GM23338 (cell line): Measurements from ENCODE around the gene ZNHIT1.

Experiments used
- CREB1 ChIP-seq: fragments of 250-450 bp; sonication (Bioruptor Pico); IDR thresholded peaks from 2 replicates; pipeline ENCODE4 v1.5.0; 2020; ENCODE audit warnings: low read depth, mild to moderate bottlenecking, moderate library complexity
- CTCF ChIP-seq, 2 experiments: fragments of 200-600 bp in 1 of 2; sonication (generic) in 1 of 2; conservative IDR thresholded peaks; 2 replicates each; pipeline versions ENCODE4 v1.5.1 to v1.6.1; 2016 to 2017; ENCODE audit warnings: antibody characterized with exemption in 2 of 2, low read depth in 2 of 2, mild to moderate bottlenecking in 2 of 2, moderate library complexity in 1 of 2
- EZH2phosphoT487 ChIP-seq: fragments of 200-600 bp; sonication (generic); IDR thresholded peaks from one replicate; pipeline ENCODE4 v1.8.1; 2018; ENCODE audit warnings: antibody characterized with exemption; ENCODE audit not compliant: unreplicated experiment
- JUNB ChIP-seq: IDR thresholded peaks from one replicate; pipeline ENCODE4 v1.6.1; 2016; ENCODE audit warnings: antibody characterized with exemption; ENCODE audit not compliant: unreplicated experiment
- STAT1 ChIP-seq: IDR thresholded peaks from one replicate; pipeline ENCODE4 v1.6.1; 2016; ENCODE audit warnings: antibody characterized with exemption; ENCODE audit not compliant: unreplicated experiment
- TF ChIP-seq, protein P1 (sequence below): IDR thresholded peaks from 2 replicates; pipeline ENCODE4 v1.6.1; 2016; ENCODE audit warnings: antibody characterized with exemption

- TF ChIP-seq, protein P1, sequence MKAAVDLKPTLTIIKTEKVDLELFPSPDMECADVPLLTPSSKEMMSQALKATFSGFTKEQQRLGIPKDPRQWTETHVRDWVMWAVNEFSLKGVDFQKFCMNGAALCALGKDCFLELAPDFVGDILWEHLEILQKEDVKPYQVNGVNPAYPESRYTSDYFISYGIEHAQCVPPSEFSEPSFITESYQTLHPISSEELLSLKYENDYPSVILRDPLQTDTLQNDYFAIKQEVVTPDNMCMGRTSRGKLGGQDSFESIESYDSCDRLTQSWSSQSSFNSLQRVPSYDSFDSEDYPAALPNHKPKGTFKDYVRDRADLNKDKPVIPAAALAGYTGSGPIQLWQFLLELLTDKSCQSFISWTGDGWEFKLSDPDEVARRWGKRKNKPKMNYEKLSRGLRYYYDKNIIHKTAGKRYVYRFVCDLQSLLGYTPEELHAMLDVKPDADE = no peak
- TF ChIP-seq CTCF (conservative IDR thresholded peaks at IDR 0.05; ENCODE audit: low read depth in 2 of 2) = no peak
- TF ChIP-seq JUNB = no peak
- TF ChIP-seq CREB1 = no peak
- no peak for TF ChIP-seq STAT1
- no peak for TF ChIP-seq EZH2phosphoT487
Observed at GRCh38 chr7:101172854-101173751, 44.9 kb upstream of the ZNHIT1 start.
